CD14-positive monocyte (primary cell): ENCODE measurements around the gene VCAM1. TPM values are rescaled to one million over a fixed set of nuclear protein-coding genes. Genes with fewer than 3 reads are reported as not detected.

Experiments
- DNase-seq, 3 donors: peaks; one replicate each; pipeline ENCODE4 v3.0.0-alpha.2; 2011 to 2022
- H2AFZ ChIP-seq: 2 replicates; pipeline ENCODE4 v1.6.0; 2012; ENCODE audit warnings: mild to moderate bottlenecking, low read depth, low read length, inconsistent platforms; ENCODE audit not compliant: insufficient read depth, poor library complexity, severe bottlenecking
- H3K27ac ChIP-seq, 2 donors: 1 replicate in 1 of 2; 2 replicates in 1 of 2; pipeline ENCODE4 v1.5.1; 2012 to 2013; ENCODE audit warnings: low read length in 2 of 2, control low read depth in 1 of 2, inconsistent platforms in 1 of 2, low read depth in 1 of 2, mild to moderate bottlenecking in 1 of 2
- H3K27me3 ChIP-seq, 2 donors: one replicate each; pipeline versions ENCODE4 v1.6.0 to v1.6.1; 2011 to 2013; ENCODE audit warnings: low read length in 2 of 2; ENCODE audit not compliant: control insufficient read depth in 2 of 2, insufficient read depth in 2 of 2
- H3K36me3 ChIP-seq, 2 donors: replicated peaks in 1 of 2; 1 replicate in 1 of 2; 2 replicates in 1 of 2; pipeline versions ENCODE4 v1.5.1 to v1.6.1; 2012 to 2013; ENCODE audit warnings: low read length in 2 of 2, control low read depth in 1 of 2, inconsistent platforms in 1 of 2, mild to moderate bottlenecking in 1 of 2; ENCODE audit not compliant: insufficient read depth in 2 of 2, control insufficient read depth in 1 of 2
- H3K4me1 ChIP-seq, 2 donors: 1 replicate in 1 of 2; 2 replicates in 1 of 2; pipeline versions ENCODE4 v1.5.1 to v1.6.1; 2012 to 2013; ENCODE audit warnings: low read length in 2 of 2, control low read depth in 1 of 2, inconsistent platforms in 1 of 2, mild to moderate bottlenecking in 1 of 2, moderate library complexity in 1 of 2; ENCODE audit not compliant: insufficient read depth in 2 of 2, control insufficient read depth in 1 of 2
- H3K4me2 ChIP-seq: replicated peaks from 2 replicates; pipeline ENCODE3; 2012; ENCODE audit warnings: low read length, moderate library complexity, mild to moderate bottlenecking; ENCODE audit not compliant: poor library complexity, severe bottlenecking; ENCODE audit errors: extremely low read depth
- H3K4me3 ChIP-seq, 3 experiments: fragments of 200-600 bp in 1 of 3; sonication (generic) in 1 of 3; replicated peaks in 1 of 3; 1 replicate in 2 of 3; 2 replicates in 1 of 3; pipeline ENCODE4 v1.5.1; 2011 to 2013; ENCODE audit warnings: low read length in 3 of 3, mild to moderate bottlenecking in 3 of 3, control low read depth in 2 of 3, low read depth in 2 of 3, inconsistent platforms in 1 of 3, moderate library complexity in 1 of 3
- H3K79me2 ChIP-seq: 2 replicates; pipeline ENCODE4 v1.6.0; 2012; ENCODE audit warnings: mild to moderate bottlenecking, control low read depth, inconsistent platforms, low read length, moderate library complexity; ENCODE audit not compliant: insufficient read depth
- H3K9ac ChIP-seq: 2 replicates; pipeline ENCODE4 v1.6.0; 2017; ENCODE audit warnings: low read length, mild to moderate bottlenecking; ENCODE audit not compliant: insufficient read depth, poor library complexity, severe bottlenecking
- H3K9me3 ChIP-seq, 2 donors: replicated peaks in 1 of 2; 1 replicate in 1 of 2; 2 replicates in 1 of 2; pipeline versions ENCODE4 v1.5.1 to v1.6.1; 2012 to 2013; ENCODE audit warnings: low read length in 2 of 2, control low read depth in 1 of 2; ENCODE audit not compliant: control insufficient read depth in 1 of 2, insufficient read depth in 1 of 2
- H4K20me1 ChIP-seq: 2 replicates; pipeline ENCODE4 v1.6.0; 2012; ENCODE audit warnings: mild to moderate bottlenecking, low read length, control low read depth, moderate library complexity; ENCODE audit not compliant: insufficient read depth
- H3K27ac Mint-ChIP-seq, 7 donors: one replicate each; pipeline ENCODE4 v1.8.0; 2020; ENCODE audit warnings: mild to moderate bottlenecking in 7 of 7, mixed read lengths in 7 of 7, moderate library complexity in 6 of 7, inconsistent platforms in 2 of 7
- H3K27me3 Mint-ChIP-seq, 3 donors: one replicate each; pipeline ENCODE4 v1.8.0; 2021 to 2022; ENCODE audit warnings: low read depth in 3 of 3, mild to moderate bottlenecking in 3 of 3, mixed read lengths in 3 of 3, moderate library complexity in 3 of 3, inconsistent platforms in 1 of 3
- H3K36me3 Mint-ChIP-seq, 2 donors: one replicate each; pipeline ENCODE4 v1.8.0; 2020; ENCODE audit warnings: mixed read lengths in 2 of 2, inconsistent platforms in 1 of 2, mild to moderate bottlenecking in 1 of 2
- H3K4me1 Mint-ChIP-seq: one replicate; pipeline ENCODE4 v1.8.0; 2020; ENCODE audit warnings: mild to moderate bottlenecking, mixed read lengths
- H3K4me3 Mint-ChIP-seq, 2 donors: one replicate each; pipeline ENCODE4 v1.8.0; 2020; ENCODE audit warnings: mild to moderate bottlenecking in 2 of 2, mixed read lengths in 2 of 2, moderate library complexity in 1 of 2
- H3K9me3 Mint-ChIP-seq, 7 donors: one replicate each; pipeline ENCODE4 v1.8.0; 2020 to 2022; ENCODE audit warnings: mixed read lengths in 7 of 7, mild to moderate bottlenecking in 6 of 7, moderate library complexity in 6 of 7, inconsistent platforms in 2 of 7
- WGBS: methylation state at CpG from one replicate; pipeline ENCODE4 v1.1.5; 2013; ENCODE audit warnings: missing lambda C conversion rate; ENCODE audit not compliant: insufficient coverage; 5-methylcytosine and 5-hydroxymethylcytosine counted together
- intact Hi-C, 2 donors: fragments of 100-400 bp; cut with micrococcal nuclease; formaldehyde crosslinking; loops; one replicate each; pipeline versions ENCODE4 v1.15.0 to v1.15.1; 2023
- polyA plus RNA-seq, 3 donors: library from polyadenylated mRNA; depleted of rRNA in 1 of 3; unstranded in 2 of 3; stranded (reverse) in 1 of 3; fragments of 300-500 nt in 2 of 3; fragments of >200 nt in 1 of 3; fragmentation: Illumina TruSeq in 2 of 3; gene quantifications; 1 replicate in 2 of 3; 2 replicates in 1 of 3; pipeline ENCODE4 v1.2.3, GENCODE V29; 2012 to 2021
- TF ChIP-seq, protein P1 (sequence below): fragments of 200-600 bp; IDR thresholded peaks from one replicate; pipeline ENCODE4 v1.8.0; 2022; ENCODE audit warnings: antibody characterized with exemption, mild to moderate bottlenecking

The VCAM1 gene
- polyA plus RNA-seq, 3 donors: not detected

DNA sequence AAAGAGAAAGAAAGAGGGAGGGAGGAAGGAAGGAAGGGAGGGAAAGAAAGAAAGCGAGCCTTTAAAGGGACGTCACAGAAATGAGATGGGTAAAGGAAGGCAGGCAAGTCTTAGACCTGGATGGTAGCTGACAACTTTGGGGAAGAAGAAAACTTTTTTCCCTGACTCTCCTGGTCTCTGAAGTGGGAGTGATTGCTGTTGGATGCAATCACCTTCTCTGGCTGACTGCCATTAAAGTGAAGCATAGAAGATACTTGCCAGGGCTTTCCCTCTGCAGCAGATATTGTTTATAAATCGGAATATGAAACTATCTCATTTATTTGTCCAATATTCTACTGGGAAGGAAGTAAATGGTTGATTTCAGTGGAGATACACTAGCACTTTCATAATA lies 27.0 kb downstream of the VCAM1 start:
- Histone ChIP-seq H3K27ac (no peak overlapping the region), H3K4me2 (no peak overlapping the region), H3K4me1 (no peaks in the 10 kb centered on the region), H2AFZ (no peak overlapping the region), H4K20me1 (no peaks in the 10 kb centered on the region), H3K36me3 (no peaks in the 10 kb centered on the region), H3K27me3 (no peaks in the 10 kb centered on the region), H3K9ac (no peak overlapping the region), H3K79me2 (no peaks in the 10 kb centered on the region), H3K9me3 (no peaks in the 10 kb centered on the region), H3K4me3 (no peak overlapping the region)
- H3K27ac Mint-ChIP-seq: no peak overlapping the region
- H3K36me3 Mint-ChIP-seq: no peaks in the 10 kb centered on the region
- TF ChIP-seq, protein P1, sequence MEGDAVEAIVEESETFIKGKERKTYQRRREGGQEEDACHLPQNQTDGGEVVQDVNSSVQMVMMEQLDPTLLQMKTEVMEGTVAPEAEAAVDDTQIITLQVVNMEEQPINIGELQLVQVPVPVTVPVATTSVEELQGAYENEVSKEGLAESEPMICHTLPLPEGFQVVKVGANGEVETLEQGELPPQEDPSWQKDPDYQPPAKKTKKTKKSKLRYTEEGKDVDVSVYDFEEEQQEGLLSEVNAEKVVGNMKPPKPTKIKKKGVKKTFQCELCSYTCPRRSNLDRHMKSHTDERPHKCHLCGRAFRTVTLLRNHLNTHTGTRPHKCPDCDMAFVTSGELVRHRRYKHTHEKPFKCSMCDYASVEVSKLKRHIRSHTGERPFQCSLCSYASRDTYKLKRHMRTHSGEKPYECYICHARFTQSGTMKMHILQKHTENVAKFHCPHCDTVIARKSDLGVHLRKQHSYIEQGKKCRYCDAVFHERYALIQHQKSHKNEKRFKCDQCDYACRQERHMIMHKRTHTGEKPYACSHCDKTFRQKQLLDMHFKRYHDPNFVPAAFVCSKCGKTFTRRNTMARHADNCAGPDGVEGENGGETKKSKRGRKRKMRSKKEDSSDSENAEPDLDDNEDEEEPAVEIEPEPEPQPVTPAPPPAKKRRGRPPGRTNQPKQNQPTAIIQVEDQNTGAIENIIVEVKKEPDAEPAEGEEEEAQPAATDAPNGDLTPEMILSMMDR: no peak
- peaks cover 0 to 6% (median 3%) of the 10 kb centered on the region in 7 donors for H3K9me3 Mint-ChIP-seq
- H3K4me1 Mint-ChIP-seq: no peaks in the 10 kb centered on the region
- intact Hi-C loops: no loop called here
- WGBS: 76% methylated on average over 2 of the region's 3 CpGs
- peaks cover 0 to 3% (median 0%) of the 10 kb centered on the region in 3 donors for H3K27me3 Mint-ChIP-seq
- H3K4me3 Mint-ChIP-seq: no peak overlapping the region
- no peak for DNase-seq

DNA sequence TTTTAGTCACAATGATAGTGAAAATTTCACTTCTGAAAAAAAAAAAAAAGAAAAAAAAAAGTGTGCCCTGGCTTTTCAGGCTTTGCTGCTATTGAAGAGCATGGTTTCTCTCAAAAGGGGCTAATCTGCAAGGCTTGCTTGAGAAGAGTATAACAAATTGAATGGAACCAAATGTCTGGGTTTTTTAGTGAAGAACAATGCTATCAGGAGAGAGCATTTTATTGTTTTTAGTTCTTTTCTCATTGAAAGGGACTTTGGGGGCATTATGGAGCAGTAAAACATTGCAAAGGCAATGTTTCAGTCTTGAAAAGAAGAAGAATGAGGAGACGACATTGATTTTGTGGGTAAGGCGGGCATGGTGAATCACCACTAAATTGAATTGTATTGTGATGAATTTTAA lies 28.2 kb downstream of the VCAM1 start:
- H3K4me3 ChIP-seq: no peak overlapping the region
- no peak overlapping the region for H3K4me3 Mint-ChIP-seq
- H2AFZ ChIP-seq: no peak overlapping the region
- no peaks in the 10 kb centered on the region for H3K4me1 Mint-ChIP-seq
- intact Hi-C loops: no loop called here
- no peaks in the 10 kb centered on the region for H3K9me3 ChIP-seq
- H3K9ac ChIP-seq: no peak overlapping the region
- TF ChIP-seq, protein P1: no peak
- peaks cover 0 to 6% (median 3%) of the 10 kb centered on the region in 7 donors for H3K9me3 Mint-ChIP-seq
- no CpG with 5 or more reads among the region's 2 CpGs for WGBS
- no peaks in the 10 kb centered on the region for H3K4me1 ChIP-seq
- no peak overlapping the region for H3K4me2 ChIP-seq
- no peaks in the 10 kb centered on the region for H3K36me3 ChIP-seq
- no peaks in the 10 kb centered on the region for H3K27me3 ChIP-seq
- no peaks in the 10 kb centered on the region for H4K20me1 ChIP-seq
- no peaks in the 10 kb centered on the region for H3K36me3 Mint-ChIP-seq
- H3K79me2 ChIP-seq: no peaks in the 10 kb centered on the region
- no peak for DNase-seq
- H3K27ac ChIP-seq: no peak overlapping the region
- H3K27ac Mint-ChIP-seq: no peak overlapping the region
- peaks cover 0 to 3% (median 0%) of the 10 kb centered on the region in 3 donors for H3K27me3 Mint-ChIP-seq
